ENCODE measurements around the gene MTMR1.

The MTMR1 gene

GRCh38 chrX:150762258-150763165 lies 69.3 kb downstream of the MTMR1 start:
- DNase-seq (ENCODE audit: low read depth, low spot score): no peak

- DNase-seq (ENCODE audit: low read depth, low spot score): no peak
Measured at GRCh38 chrX:150763303-150763797, 70.2 kb downstream of the MTMR1 start.

GRCh38 chrX:150763810-150764209 lies 70.6 kb downstream of the MTMR1 start:
- DNase-seq (ENCODE audit: low read depth, low spot score): peak; percentile 71

- no peak for DNase-seq (ENCODE audit: low read depth, low spot score)
Measured at GRCh38 chrX:150765237-150765636, 72.0 kb downstream of the MTMR1 start.

GRCh38 chrX:150765782-150766350 lies 72.7 kb downstream of the MTMR1 start:
- DNase-seq (ENCODE audit: low read depth, low spot score): no peak

GRCh38 chrX:150766351-150767044 lies 73.3 kb downstream of the MTMR1 start:
- peak; percentile 53 for DNase-seq (ENCODE audit: low read depth, low spot score)

- DNase-seq (ENCODE audit: low read depth, low spot score): no peak
Measured at GRCh38 chrX:150767045-150767395, 73.8 kb downstream of the MTMR1 start.

- no peak for DNase-seq (ENCODE audit: low read depth, low spot score)
Measured at GRCh38 chrX:150767475-150768131, 74.4 kb downstream of the MTMR1 start.

GRCh38 chrX:150768132-150768485 lies 74.9 kb downstream of the MTMR1 start:
- DNase-seq (ENCODE audit: low read depth, low spot score): no peak

GRCh38 chrX:150768580-150769190 lies 75.5 kb downstream of the MTMR1 start:
- DNase-seq (ENCODE audit: low read depth, low spot score): no peak

GRCh38 chrX:150769408-150769807 lies 76.2 kb downstream of the MTMR1 start:
- no peak for DNase-seq (ENCODE audit: low read depth, low spot score)

- DNase-seq (ENCODE audit: low read depth, low spot score): peak; percentile 59
Measured at GRCh38 chrX:150770623-150771022, 77.4 kb downstream of the MTMR1 start.

GRCh38 chrX:150771116-150771515 lies 77.9 kb downstream of the MTMR1 start:
- DNase-seq (ENCODE audit: low read depth, low spot score): no peak

- peak; percentile 96 for DNase-seq (ENCODE audit: low read depth, low spot score)
Measured at GRCh38 chrX:150772150-150772970, 79.2 kb downstream of the MTMR1 start.

- no peak for DNase-seq (ENCODE audit: low read depth, low spot score)
Measured at GRCh38 chrX:150773117-150773516, 79.9 kb downstream of the MTMR1 start.

GRCh38 chrX:150773634-150774033 lies 80.4 kb downstream of the MTMR1 start:
- DNase-seq (ENCODE audit: low read depth, low spot score): no peak

GRCh38 chrX:150774798-150775568 lies 81.8 kb downstream of the MTMR1 start:
- DNase-seq (ENCODE audit: low read depth, low spot score): no peak

- no peak for DNase-seq (ENCODE audit: low read depth, low spot score)
Measured at GRCh38 chrX:150775569-150776350, 82.6 kb downstream of the MTMR1 start.
